ENCODE data around the gene NCMAP.

The NCMAP gene

GRCh38 chr1:24586119-24586518, 30.2 kb downstream of the NCMAP start:
- H3K4me1 ChIP-seq (ENCODE audit: control insufficient read depth, insufficient read depth, low read length) = no peaks in the 10 kb centered on the region
- no peaks in the 10 kb centered on the region for H3K9me3 ChIP-seq (ENCODE audit: control insufficient read depth, low read length)
- H3K9ac ChIP-seq (ENCODE audit: low read length) = no peak overlapping the region
- H3K27me3 ChIP-seq (ENCODE audit: control insufficient read depth, insufficient read depth, low read length) = peaks cover 3% of the 10 kb centered on the region
- no peaks in the 10 kb centered on the region for H3K36me3 ChIP-seq (ENCODE audit: control insufficient read depth, insufficient read depth, low read length)
- H3K4me3 ChIP-seq (ENCODE audit: low read length) = no peak overlapping the region

- Histone ChIP-seq H3K27me3 (ENCODE audit: control insufficient read depth, insufficient read depth, low read length) (peaks cover 3% of the 10 kb centered on the region), H3K4me1 (ENCODE audit: control insufficient read depth, insufficient read depth, low read length) (peaks cover 7% of the 10 kb centered on the region), H3K9me3 (ENCODE audit: control insufficient read depth, low read length) (no peaks in the 10 kb centered on the region), H3K4me3 (ENCODE audit: low read length) (no peak overlapping the region), H3K36me3 (ENCODE audit: control insufficient read depth, insufficient read depth, low read length) (no peaks in the 10 kb centered on the region), H3K9ac (ENCODE audit: low read length) (no peak overlapping the region)
Measured at GRCh38 chr1:24586970-24587820, 31.3 kb downstream of the NCMAP start.

- no peak overlapping the region for H3K4me3 ChIP-seq (ENCODE audit: low read length)
- H3K36me3 ChIP-seq (ENCODE audit: control insufficient read depth, insufficient read depth, low read length) = no peaks in the 10 kb centered on the region
- no peak overlapping the region for H3K9ac ChIP-seq (ENCODE audit: low read length)
Measured at GRCh38 chr1:24588573-24588972, 32.7 kb downstream of the NCMAP start.

GRCh38 chr1:24589200-24589599, 33.3 kb downstream of the NCMAP start:
- Histone ChIP-seq H3K9ac (ENCODE audit: low read length) (no peak overlapping the region), H3K9me3 (ENCODE audit: control insufficient read depth, low read length) (no peaks in the 10 kb centered on the region), H3K4me1 (ENCODE audit: control insufficient read depth, insufficient read depth, low read length) (peaks cover 10% of the 10 kb centered on the region), H3K27me3 (ENCODE audit: control insufficient read depth, insufficient read depth, low read length) (peaks cover 3% of the 10 kb centered on the region), H3K4me3 (ENCODE audit: low read length) (no peak overlapping the region), H3K36me3 (ENCODE audit: control insufficient read depth, insufficient read depth, low read length) (no peaks in the 10 kb centered on the region)

More at GRCh38 chr1:24588573-24588972, 32.7 kb downstream of the NCMAP start:
- H3K27me3 ChIP-seq (ENCODE audit: control insufficient read depth, insufficient read depth, low read length) = peaks cover 3% of the 10 kb centered on the region
- H3K9me3 ChIP-seq (ENCODE audit: control insufficient read depth, low read length) = no peaks in the 10 kb centered on the region
- peaks cover 7% of the 10 kb centered on the region for H3K4me1 ChIP-seq (ENCODE audit: control insufficient read depth, insufficient read depth, low read length)

- Histone ChIP-seq H3K4me3 (ENCODE audit: low read length) (no peak overlapping the region), H3K4me1 (ENCODE audit: control insufficient read depth, insufficient read depth, low read length) (peaks cover 13% of the 10 kb centered on the region), H3K9ac (ENCODE audit: low read length) (no peak overlapping the region), H3K27me3 (ENCODE audit: control insufficient read depth, insufficient read depth, low read length) (no peaks in the 10 kb centered on the region), H3K9me3 (ENCODE audit: control insufficient read depth, low read length) (no peaks in the 10 kb centered on the region), H3K36me3 (ENCODE audit: control insufficient read depth, insufficient read depth, low read length) (no peaks in the 10 kb centered on the region)
Measured at GRCh38 chr1:24591781-24592180, 35.9 kb downstream of the NCMAP start.

- Histone ChIP-seq H3K4me1 (ENCODE audit: control insufficient read depth, insufficient read depth, low read length) (peaks cover 13% of the 10 kb centered on the region), H3K36me3 (ENCODE audit: control insufficient read depth, insufficient read depth, low read length) (no peaks in the 10 kb centered on the region), H3K4me3 (ENCODE audit: low read length) (no peak overlapping the region), H3K9ac (ENCODE audit: low read length) (no peak overlapping the region), H3K9me3 (ENCODE audit: control insufficient read depth, low read length) (no peaks in the 10 kb centered on the region), H3K27me3 (ENCODE audit: control insufficient read depth, insufficient read depth, low read length) (no peaks in the 10 kb centered on the region)
Measured at GRCh38 chr1:24594328-24594598, 38.4 kb downstream of the NCMAP start.

GRCh38 chr1:24596401-24596880, 40.6 kb downstream of the NCMAP start:
- Histone ChIP-seq H3K36me3 (ENCODE audit: control insufficient read depth, insufficient read depth, low read length) (no peaks in the 10 kb centered on the region), H3K27me3 (ENCODE audit: control insufficient read depth, insufficient read depth, low read length) (no peaks in the 10 kb centered on the region), H3K4me1 (ENCODE audit: control insufficient read depth, insufficient read depth, low read length) (peaks cover 13% of the 10 kb centered on the region), H3K9ac (ENCODE audit: low read length) (no peak overlapping the region), H3K4me3 (ENCODE audit: low read length) (no peak overlapping the region), H3K9me3 (ENCODE audit: control insufficient read depth, low read length) (no peaks in the 10 kb centered on the region)

- Histone ChIP-seq H3K4me1 (ENCODE audit: control insufficient read depth, insufficient read depth, low read length) (peaks cover 3% of the 10 kb centered on the region), H3K36me3 (ENCODE audit: control insufficient read depth, insufficient read depth, low read length) (no peaks in the 10 kb centered on the region), H3K9me3 (ENCODE audit: control insufficient read depth, low read length) (no peaks in the 10 kb centered on the region), H3K4me3 (ENCODE audit: low read length) (no peak overlapping the region), H3K27me3 (ENCODE audit: control insufficient read depth, insufficient read depth, low read length) (no peaks in the 10 kb centered on the region), H3K9ac (ENCODE audit: low read length) (no peak overlapping the region)
Measured at GRCh38 chr1:24599265-24599664, 43.4 kb downstream of the NCMAP start.

- Histone ChIP-seq H3K27me3 (ENCODE audit: control insufficient read depth, insufficient read depth, low read length) (no peaks in the 10 kb centered on the region), H3K4me3 (ENCODE audit: low read length) (no peak overlapping the region), H3K9ac (ENCODE audit: low read length) (no peak overlapping the region), H3K9me3 (ENCODE audit: control insufficient read depth, low read length) (no peaks in the 10 kb centered on the region), H3K36me3 (ENCODE audit: control insufficient read depth, insufficient read depth, low read length) (no peaks in the 10 kb centered on the region), H3K4me1 (ENCODE audit: control insufficient read depth, insufficient read depth, low read length) (no peaks in the 10 kb centered on the region)
Measured at GRCh38 chr1:24600551-24600950, 44.7 kb downstream of the NCMAP start.

- Histone ChIP-seq H3K9me3 (ENCODE audit: control insufficient read depth, low read length) (no peaks in the 10 kb centered on the region), H3K4me3 (ENCODE audit: low read length) (no peak overlapping the region), H3K9ac (ENCODE audit: low read length) (no peak overlapping the region), H3K4me1 (ENCODE audit: control insufficient read depth, insufficient read depth, low read length) (peaks cover 6% of the 10 kb centered on the region), H3K36me3 (ENCODE audit: control insufficient read depth, insufficient read depth, low read length) (no peaks in the 10 kb centered on the region), H3K27me3 (ENCODE audit: control insufficient read depth, insufficient read depth, low read length) (no peaks in the 10 kb centered on the region)
Measured at GRCh38 chr1:24605534-24606295, 49.8 kb downstream of the NCMAP start.

- Histone ChIP-seq H3K4me1 (ENCODE audit: control insufficient read depth, insufficient read depth, low read length) (peaks cover 6% of the 10 kb centered on the region), H3K9me3 (ENCODE audit: control insufficient read depth, low read length) (no peaks in the 10 kb centered on the region), H3K36me3 (ENCODE audit: control insufficient read depth, insufficient read depth, low read length) (no peaks in the 10 kb centered on the region), H3K4me3 (ENCODE audit: low read length) (no peak overlapping the region), H3K9ac (ENCODE audit: low read length) (no peak overlapping the region), H3K27me3 (ENCODE audit: control insufficient read depth, insufficient read depth, low read length) (no peaks in the 10 kb centered on the region)
Measured at GRCh38 chr1:24606296-24606605, 50.4 kb downstream of the NCMAP start.

- Histone ChIP-seq H3K9me3 (ENCODE audit: control insufficient read depth, low read length) (no peaks in the 10 kb centered on the region), H3K36me3 (ENCODE audit: control insufficient read depth, insufficient read depth, low read length) (no peaks in the 10 kb centered on the region), H3K4me1 (ENCODE audit: control insufficient read depth, insufficient read depth, low read length) (peaks cover 6% of the 10 kb centered on the region), H3K27me3 (ENCODE audit: control insufficient read depth, insufficient read depth, low read length) (no peaks in the 10 kb centered on the region), H3K9ac (ENCODE audit: low read length) (no peak overlapping the region), H3K4me3 (ENCODE audit: low read length) (no peak overlapping the region)
Measured at GRCh38 chr1:24606621-24607020, 50.7 kb downstream of the NCMAP start.
